SU-DHL-6 (cell line): Measurements from ENCODE around the gene MAP2K2.
A peak's percentile ranks its signal among the peaks of the same experiment; 100 is the strongest.

Source experiments
- H2AFZ ChIP-seq: fragments of 200-600 bp; sonication (generic); 2 replicates; pipeline ENCODE4 v1.6.1; 2014; ENCODE audit warnings: low read depth, mild to moderate bottlenecking, moderate library complexity, mixed read lengths, antibody characterized with exemption, low read length; ENCODE audit not compliant: severe bottlenecking
- H3F3A ChIP-seq: fragments of 200-600 bp; shearing (Covaris generic); 2 replicates; pipeline ENCODE4 v1.6.0; 2016; ENCODE audit warnings: antibody characterized with exemption, mild to moderate bottlenecking; ENCODE audit not compliant: insufficient read depth
- H3K27ac ChIP-seq: fragments of 200-600 bp; sonication (generic); 2 replicates; pipeline ENCODE4 v1.5.1; 2016; ENCODE audit warnings: low read depth, mild to moderate bottlenecking, low read length, moderate library complexity, mixed read lengths
- H3K27me3 ChIP-seq: fragments of 200-600 bp; sonication (generic), shearing (Covaris generic); 2 replicates; pipeline ENCODE4 v1.6.0; 2014; ENCODE audit warnings: mild to moderate bottlenecking, low read length
- H3K36me3 ChIP-seq: fragments of 200-600 bp; sonication (generic); 2 replicates; pipeline ENCODE4 v1.6.1; 2014; ENCODE audit warnings: mild to moderate bottlenecking, low read length, mixed read lengths
- H3K4me2 ChIP-seq: fragments of 300-600, 200-600 bp; shearing (Covaris generic), sonication (generic); 2 replicates; pipeline ENCODE4 v1.6.0; 2014; ENCODE audit warnings: low read length, low read depth, mild to moderate bottlenecking; ENCODE audit not compliant: poor library complexity, severe bottlenecking
- H3K4me3 ChIP-seq: fragments of 200-600 bp; sonication (generic); 2 replicates; pipeline ENCODE4 v1.5.1; 2014; ENCODE audit warnings: antibody characterized with exemption, low read length, mild to moderate bottlenecking, mixed read lengths; ENCODE audit not compliant: insufficient read depth, poor library complexity, severe bottlenecking
- H3K79me2 ChIP-seq: fragments of 200-600 bp; sonication (generic); 2 replicates; pipeline ENCODE4 v1.6.1; 2014; ENCODE audit warnings: mild to moderate bottlenecking, low read length, moderate library complexity; ENCODE audit not compliant: insufficient read depth
- H3K9ac ChIP-seq: fragments of 200-600 bp; sonication (generic); 2 replicates; pipeline ENCODE4 v1.7.0; 2014; ENCODE audit warnings: mild to moderate bottlenecking, low read length
- H3K9me2 ChIP-seq: fragments of 200-600 bp; sonication (generic); replicated peaks from 2 replicates; pipeline ENCODE4 v1.6.1; 2014; ENCODE audit warnings: low read length; ENCODE audit not compliant: insufficient read depth
- H3K9me3 ChIP-seq: fragments of 200-600 bp; sonication (generic); 2 replicates; pipeline ENCODE4 v1.6.1; 2014; ENCODE audit warnings: low read length, mixed read lengths; ENCODE audit not compliant: insufficient read depth
- H4K20me1 ChIP-seq: fragments of 200-600 bp; sonication (generic); 2 replicates; pipeline ENCODE4 v1.6.1; 2014; ENCODE audit warnings: low read depth, mild to moderate bottlenecking, antibody characterized with exemption, low read length, moderate library complexity, mixed read lengths
- EZH2phosphoT487 ChIP-seq: fragments of 200-600 bp; sonication (generic), shearing (Covaris generic); conservative IDR thresholded peaks from 2 replicates; pipeline ENCODE4 v1.6.1; 2018; ENCODE audit warnings: mild to moderate bottlenecking, antibody characterized with exemption, low read length, moderate library complexity, mixed read lengths
- TF ChIP-seq, protein P1 (sequence below): fragments of 200-600 bp; sonication (generic); IDR thresholded peaks from one replicate; pipeline ENCODE4 v1.5.1; 2017; ENCODE audit warnings: antibody characterized with exemption, mild to moderate bottlenecking, low read length, moderate library complexity; ENCODE audit not compliant: insufficient read depth, poor library complexity, severe bottlenecking

The MAP2K2 gene

DNA sequence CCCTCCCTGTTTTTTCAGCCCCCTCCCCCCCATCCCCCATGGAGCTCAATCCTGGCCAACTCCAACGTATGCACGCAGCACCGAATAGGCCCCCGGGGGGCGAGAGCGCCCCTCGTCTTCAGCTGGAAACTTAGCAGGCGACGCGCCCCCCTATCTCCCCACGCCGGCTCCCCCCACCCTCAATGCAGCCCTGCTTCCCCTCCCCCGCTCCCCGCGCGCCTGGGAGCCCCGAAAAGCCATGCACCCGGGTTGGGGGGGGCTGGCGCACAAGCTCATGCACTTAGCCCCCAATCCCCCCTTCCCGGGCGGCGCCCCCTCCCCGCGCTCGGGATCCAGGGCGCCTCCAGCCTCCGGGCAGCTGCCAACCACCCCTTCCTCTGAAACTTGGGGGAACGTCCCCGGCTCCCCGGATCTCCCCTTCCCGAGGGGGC lies 57.7 kb downstream of the MAP2K2 start:
- Histone ChIP-seq H3K9me2 (no peaks in the 10 kb centered on the region), H2AFZ (no peak overlapping the region), H3K4me2 (peak overlapping the region; percentile 72), H3K9me3 (no peaks in the 10 kb centered on the region), H3K9ac (peak overlapping the region; percentile 96), H3K27ac (peak overlapping the region; percentile 78), H3K79me2 (peaks cover 39% of the 10 kb centered on the region), H3K36me3 (no peaks in the 10 kb centered on the region), H3F3A (peaks cover 14% of the 10 kb centered on the region), H3K4me3 (peak overlapping the region; percentile 95), H3K27me3 (no peaks in the 10 kb centered on the region), H4K20me1 (peaks cover 11% of the 10 kb centered on the region; the same call in 1 of the 2 replicates)
- no peak for TF ChIP-seq EZH2phosphoT487
- TF ChIP-seq, protein P1, sequence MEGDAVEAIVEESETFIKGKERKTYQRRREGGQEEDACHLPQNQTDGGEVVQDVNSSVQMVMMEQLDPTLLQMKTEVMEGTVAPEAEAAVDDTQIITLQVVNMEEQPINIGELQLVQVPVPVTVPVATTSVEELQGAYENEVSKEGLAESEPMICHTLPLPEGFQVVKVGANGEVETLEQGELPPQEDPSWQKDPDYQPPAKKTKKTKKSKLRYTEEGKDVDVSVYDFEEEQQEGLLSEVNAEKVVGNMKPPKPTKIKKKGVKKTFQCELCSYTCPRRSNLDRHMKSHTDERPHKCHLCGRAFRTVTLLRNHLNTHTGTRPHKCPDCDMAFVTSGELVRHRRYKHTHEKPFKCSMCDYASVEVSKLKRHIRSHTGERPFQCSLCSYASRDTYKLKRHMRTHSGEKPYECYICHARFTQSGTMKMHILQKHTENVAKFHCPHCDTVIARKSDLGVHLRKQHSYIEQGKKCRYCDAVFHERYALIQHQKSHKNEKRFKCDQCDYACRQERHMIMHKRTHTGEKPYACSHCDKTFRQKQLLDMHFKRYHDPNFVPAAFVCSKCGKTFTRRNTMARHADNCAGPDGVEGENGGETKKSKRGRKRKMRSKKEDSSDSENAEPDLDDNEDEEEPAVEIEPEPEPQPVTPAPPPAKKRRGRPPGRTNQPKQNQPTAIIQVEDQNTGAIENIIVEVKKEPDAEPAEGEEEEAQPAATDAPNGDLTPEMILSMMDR, result no peak

DNA sequence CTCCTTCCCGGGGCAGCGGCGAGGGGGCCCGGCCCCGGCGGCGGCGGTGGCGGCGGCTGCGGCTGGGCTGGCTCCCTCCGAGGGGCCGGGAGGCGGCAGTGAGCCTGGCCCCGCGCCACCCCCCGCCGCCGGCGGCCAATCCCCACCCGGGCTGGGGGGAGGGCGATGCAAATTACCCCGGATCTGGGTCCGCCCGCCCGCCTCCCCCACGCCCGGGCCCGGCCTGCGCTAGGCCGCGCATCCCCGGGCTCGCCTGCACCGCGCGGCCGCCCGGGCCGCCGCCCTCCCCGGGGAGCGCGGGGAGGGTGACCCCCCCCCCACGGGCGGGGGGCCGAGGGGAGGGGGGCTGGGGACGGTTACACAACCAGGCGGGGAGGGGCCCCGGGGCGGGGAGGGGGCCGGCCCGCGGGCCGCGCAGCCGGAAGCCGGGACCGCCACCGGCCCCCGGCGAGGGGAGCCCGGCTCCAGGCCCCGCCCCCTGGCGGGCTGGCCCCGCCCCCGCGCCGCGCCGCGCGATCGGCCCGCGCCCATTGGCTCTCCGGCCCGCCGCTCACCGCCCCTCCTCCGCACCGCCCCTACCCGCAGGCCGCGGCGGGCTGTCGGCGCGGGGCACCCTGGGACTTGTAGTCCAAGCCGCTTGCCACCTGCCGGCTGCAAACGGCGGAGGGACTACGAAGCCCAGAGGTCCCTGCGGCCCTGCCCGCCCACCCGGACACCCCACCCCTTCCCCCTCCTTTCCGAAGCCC lies 58.3 kb downstream of the MAP2K2 start:
- Histone ChIP-seq H3K79me2 (peaks cover 45% of the 10 kb centered on the region), H3K4me3 (peak overlapping the region; percentile 95), H3K27me3 (no peaks in the 10 kb centered on the region), H4K20me1 (peaks cover 11% of the 10 kb centered on the region; the same call in 1 of the 2 replicates), H3K27ac (no peak overlapping the region), H2AFZ (no peak overlapping the region), H3K4me2 (no peak overlapping the region), H3K36me3 (no peaks in the 10 kb centered on the region), H3F3A (peaks cover 14% of the 10 kb centered on the region), H3K9me2 (no peaks in the 10 kb centered on the region), H3K9ac (peak overlapping the region; percentile 96), H3K9me3 (no peaks in the 10 kb centered on the region)
- TF ChIP-seq, protein P1, result no peak
- TF ChIP-seq EZH2phosphoT487, result no peak

DNA sequence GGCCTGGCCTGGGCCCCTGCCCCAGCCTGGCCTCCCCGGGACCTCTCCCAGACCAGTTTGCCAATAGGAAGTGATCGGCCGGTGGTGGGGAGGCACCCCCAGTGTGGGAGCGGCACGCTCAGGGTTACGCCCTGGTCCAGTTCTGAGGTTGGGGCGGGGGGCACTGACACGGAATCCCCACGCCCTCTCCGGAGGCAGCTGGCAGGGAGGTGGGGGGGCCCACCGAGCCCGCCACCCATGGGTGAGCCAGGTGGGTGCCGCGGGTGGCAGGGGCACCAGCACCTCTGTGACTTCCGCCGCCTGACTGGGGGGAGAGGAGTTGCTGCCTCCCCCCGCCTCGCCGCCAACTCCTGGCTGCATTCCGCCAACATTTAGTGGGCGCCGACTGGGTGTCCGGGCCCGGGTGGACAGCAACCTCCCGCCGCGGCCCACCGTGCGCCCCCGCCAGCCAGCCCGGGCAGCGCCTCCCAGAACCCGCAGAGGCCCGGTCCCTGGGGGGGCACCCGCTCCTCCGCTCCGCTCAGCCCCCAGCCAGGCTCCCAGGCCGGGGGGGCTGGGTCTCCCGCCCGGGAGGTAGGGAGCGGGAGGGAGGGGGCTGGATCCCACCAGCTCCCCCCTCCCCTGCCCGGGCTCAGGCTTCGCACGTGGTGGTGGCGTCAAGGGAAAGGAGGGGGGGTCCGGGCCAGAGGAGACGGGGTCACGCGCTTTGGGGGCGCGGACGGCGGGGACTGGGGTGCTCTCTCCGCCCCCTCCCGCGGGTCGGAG lies 59.2 kb downstream of the MAP2K2 start:
- Histone ChIP-seq H3K27ac (peak overlapping the region; percentile 79), H3K9me3 (no peaks in the 10 kb centered on the region), H3K79me2 (peaks cover 54% of the 10 kb centered on the region), H3K36me3 (no peaks in the 10 kb centered on the region), H2AFZ (no peak overlapping the region), H4K20me1 (peaks cover 11% of the 10 kb centered on the region; the same call in 1 of the 2 replicates), H3K27me3 (no peaks in the 10 kb centered on the region), H3K9ac (peak overlapping the region; percentile 99), H3F3A (peaks cover 14% of the 10 kb centered on the region), H3K4me3 (peak overlapping the region; percentile 97), H3K9me2 (no peaks in the 10 kb centered on the region), H3K4me2 (peak overlapping the region; percentile 76)
- TF ChIP-seq, protein P1, result no peak
- TF ChIP-seq EZH2phosphoT487, result no peak
